ENCODE results near the gene SEC14L3. TPM values are rescaled to one million over a fixed set of nuclear protein-coding genes. Genes with fewer than 3 reads are reported as not detected.

The SEC14L3 gene
- total RNA-seq, 4 donors from 2014 or later, result not detected

- no peak for TF ChIP-seq CTCF (IDR thresholded peaks at IDR 0.05; ENCODE audit: low read depth)
Observed at GRCh38 chr22:30500628-30501027, 28.8 kb upstream of the SEC14L3 start.

DNA sequence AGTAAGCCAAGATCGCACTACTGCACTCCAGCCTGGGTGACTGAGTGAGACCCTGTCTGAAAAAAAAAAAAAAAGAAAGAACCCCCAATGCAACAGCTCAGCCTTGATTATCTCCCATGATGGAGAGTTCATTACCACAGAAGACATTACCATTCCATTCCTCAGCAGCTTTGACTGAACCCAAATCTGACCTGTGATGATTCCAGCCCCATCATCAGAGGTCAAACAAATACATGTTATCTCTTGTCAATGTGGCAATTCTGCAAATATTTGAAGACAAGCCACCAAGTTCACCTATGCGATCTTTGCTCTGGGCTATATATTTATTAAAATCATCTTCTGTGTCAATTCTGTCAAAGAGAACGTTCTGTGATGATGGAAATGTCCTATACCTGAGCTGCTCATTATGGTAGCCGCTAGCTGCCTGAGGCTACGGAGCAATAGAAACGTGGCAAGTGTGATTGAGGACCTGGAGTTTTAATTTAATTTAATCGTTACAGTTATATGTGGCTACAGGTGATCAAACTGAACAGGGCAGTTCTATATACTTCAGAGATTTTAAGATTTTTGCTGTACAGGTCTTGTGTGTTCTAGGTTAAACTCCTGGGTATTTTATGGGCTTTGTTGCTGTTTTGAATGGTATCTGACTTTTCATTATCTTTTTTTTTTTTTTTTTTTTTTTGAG lies 25.8 kb upstream of the SEC14L3 start:
- TF ChIP-seq CTCF (IDR thresholded peaks at IDR 0.05; ENCODE audit: low read depth), result no peak

- no peak for TF ChIP-seq CTCF (IDR thresholded peaks at IDR 0.05; ENCODE audit: low read depth)
Observed at GRCh38 chr22:30495041-30495784, 23.4 kb upstream of the SEC14L3 start.

DNA sequence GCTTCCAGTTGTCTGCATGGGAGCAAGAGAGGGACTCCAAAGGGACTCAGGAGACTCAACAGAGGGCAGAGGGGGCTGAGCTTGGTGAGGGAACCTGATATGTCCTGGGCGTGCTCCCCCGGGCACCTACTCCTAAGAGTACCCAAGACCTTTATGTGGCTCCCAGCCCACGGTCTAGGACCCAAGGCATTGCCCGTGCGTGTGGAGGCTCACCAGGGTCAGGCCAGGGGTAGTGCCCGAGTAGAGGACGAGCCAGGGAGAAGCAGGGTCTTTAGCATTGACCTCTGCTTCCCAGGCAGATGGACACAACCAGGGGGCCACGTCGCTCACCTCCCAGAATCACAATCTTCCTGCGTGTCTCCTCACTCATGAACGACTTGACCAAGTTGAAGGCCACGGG lies 20.3 kb upstream of the SEC14L3 start:
- TF ChIP-seq CTCF (IDR thresholded peaks at IDR 0.05; ENCODE audit: low read depth), result no peak

DNA sequence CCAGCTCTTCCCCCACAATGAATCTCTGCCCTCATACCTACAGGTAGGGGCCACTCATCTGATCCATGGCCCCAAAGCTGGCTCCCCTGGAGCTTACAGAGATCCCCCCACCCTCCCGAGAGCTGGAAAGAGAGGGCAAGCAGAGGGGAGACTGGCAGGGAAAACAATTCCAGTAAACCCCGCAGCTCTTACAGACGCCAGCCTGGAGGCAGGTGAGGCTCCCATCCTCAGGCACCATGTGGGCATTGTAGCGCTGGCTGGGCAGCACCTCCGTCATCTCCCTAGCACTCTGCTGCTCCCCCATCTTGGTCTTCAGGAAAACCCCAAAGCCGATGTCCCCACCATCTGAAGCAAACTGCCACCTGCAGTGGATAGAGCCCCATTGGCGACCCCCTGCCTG lies 19.6 kb upstream of the SEC14L3 start:
- no peak for TF ChIP-seq CTCF (IDR thresholded peaks at IDR 0.05; ENCODE audit: low read depth)

DNA sequence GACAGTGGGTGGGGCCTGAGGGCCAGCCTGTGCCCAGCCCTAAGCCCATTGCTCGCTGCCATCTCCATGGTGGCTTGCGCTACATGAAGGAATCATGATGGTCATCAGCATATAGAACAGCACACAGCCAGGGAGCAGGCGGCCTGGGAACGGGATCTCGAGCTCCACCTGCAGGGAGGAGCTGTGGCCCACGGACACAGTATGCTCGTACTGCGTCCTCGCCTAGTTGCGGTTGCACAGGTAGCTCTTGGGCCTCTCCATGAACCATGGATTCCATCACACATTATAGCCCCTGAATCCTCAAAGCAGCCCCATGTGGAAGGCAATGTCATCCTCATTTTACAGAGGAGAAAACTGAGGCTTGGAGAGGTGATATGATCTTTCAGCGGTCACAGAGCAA lies 18.6 kb upstream of the SEC14L3 start:
- no peak for TF ChIP-seq CTCF (IDR thresholded peaks at IDR 0.05; ENCODE audit: low read depth)

GRCh38 chr22:30488121-30488520 lies 16.3 kb upstream of the SEC14L3 start:
- no peak for TF ChIP-seq CTCF (IDR thresholded peaks at IDR 0.05; ENCODE audit: low read depth)
